DOHH2 (cell line): Measurements from ENCODE around the gene HS2ST1.

Source experiments
- CTCF ChIP-seq: fragments of 200-600 bp; sonication (generic); IDR thresholded peaks from one replicate; pipeline ENCODE4 v1.5.1; 2014; ENCODE audit warnings: antibody characterized with exemption, mild to moderate bottlenecking, low read depth, low read length; ENCODE audit not compliant: poor library complexity, severe bottlenecking
- EZH2phosphoT487 ChIP-seq: fragments of 200-600 bp; sonication (generic); IDR thresholded peaks from 2 replicates; pipeline ENCODE4 v1.6.1; 2017; ENCODE audit warnings: borderline replicate concordance, mild to moderate bottlenecking, antibody characterized with exemption, low read length, moderate library complexity, mixed read lengths

GRCh38 chr1:87061742-87062156 is 147.3 kb downstream of the HS2ST1 start:
- TF ChIP-seq CTCF (no peak), EZH2phosphoT487 (no peak)
